Right hindlimb (tissue), 1 donor: ENCODE data around the gene SRRD.

Experiments used
- DNase-seq: peaks from one replicate; pipeline ENCODE4 v3.0.0-alpha.2; 2018

SRRD gene

GRCh38 chr22:26484360-26484706, 656 bp downstream of the SRRD start:
- no peak for DNase-seq

GRCh38 chr22:26485013-26485412, 1.3 kb downstream of the SRRD start:
- DNase-seq: no peak

GRCh38 chr22:26485806-26486390, 2.2 kb downstream of the SRRD start:
- DNase-seq: no peak

GRCh38 chr22:26486394-26486793, 2.7 kb downstream of the SRRD start:
- DNase-seq: no peak

GRCh38 chr22:26487996-26488395, 4.3 kb downstream of the SRRD start:
- no peak for DNase-seq

- no peak for DNase-seq
These were observed 5.9 kb downstream of the SRRD start for GRCh38 chr22:26489447-26490036.

- no peak for DNase-seq
These were observed 8.5 kb downstream of the SRRD start for GRCh38 chr22:26492220-26492619.

- DNase-seq: no peak
These were observed 10.8 kb downstream of the SRRD start for GRCh38 chr22:26494506-26494905.

- no peak for DNase-seq
These were observed 12.8 kb downstream of the SRRD start for GRCh38 chr22:26496456-26496855.

- DNase-seq: no peak
These were observed 15.6 kb downstream of the SRRD start for GRCh38 chr22:26499188-26499703.

GRCh38 chr22:26501996-26502395, 18.3 kb downstream of the SRRD start:
- DNase-seq: no peak

GRCh38 chr22:26502688-26503561, 19.2 kb downstream of the SRRD start:
- DNase-seq: peak; percentile 60

- DNase-seq: no peak
These were observed 20.1 kb downstream of the SRRD start for GRCh38 chr22:26503758-26504157.

GRCh38 chr22:26508148-26508547, 24.5 kb downstream of the SRRD start:
- no peak for DNase-seq

GRCh38 chr22:26512149-26512793, 28.6 kb downstream of the SRRD start, which contains the start of gene TFIP11:
Gene TFIP11 (minus strand): TSS chr22:26512473. CDS start chr22:26510272, 2,201 bp downstream.
- peak; percentile 96 for DNase-seq

- DNase-seq: no peak
These were observed 30.2 kb downstream of the SRRD start for GRCh38 chr22:26513838-26514237.

GRCh38 chr22:26514419-26515161, 30.9 kb downstream of the SRRD start:
- DNase-seq: no peak

GRCh38 chr22:26515931-26516330, 32.3 kb downstream of the SRRD start:
- DNase-seq: no peak

- DNase-seq: no peak
These were observed 32.8 kb downstream of the SRRD start for GRCh38 chr22:26516503-26516902.

- DNase-seq: no peak
These were observed 33.8 kb downstream of the SRRD start for GRCh38 chr22:26517429-26517828.

- no peak for DNase-seq
These were observed 38.3 kb downstream of the SRRD start for GRCh38 chr22:26522012-26522411.

GRCh38 chr22:26522592-26522991, 38.9 kb downstream of the SRRD start:
- DNase-seq: no peak

- no peak for DNase-seq
These were observed 41.2 kb downstream of the SRRD start for GRCh38 chr22:26524870-26525269.
